NCI-H146 (cell line): ENCODE data around the gene ZBED2.

Source experiments
- DNase-seq: peaks from one replicate; lab custom pipeline; 2025; lab: John Stamatoyannopoulos, UW

The ZBED2 gene

DNA sequence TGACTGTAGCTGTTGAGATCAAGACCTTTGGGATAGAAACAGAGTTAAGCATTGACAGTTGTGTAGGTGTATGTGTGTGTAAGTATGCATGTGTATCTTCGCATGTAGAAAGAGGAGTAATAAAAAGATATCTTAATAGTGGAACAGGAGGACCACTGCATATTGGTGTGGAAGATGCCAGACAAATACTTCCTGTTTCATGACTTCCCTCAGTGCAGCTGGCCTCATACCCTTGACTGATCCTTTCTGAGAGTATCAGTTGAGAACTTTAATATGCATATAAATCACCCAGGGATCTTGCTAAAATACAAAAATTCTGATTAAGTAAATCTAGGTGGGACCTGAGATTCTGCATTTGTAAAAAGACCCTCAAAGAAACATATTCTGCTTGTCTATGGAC lies 8.5 kb upstream of the ZBED2 start:
- DNase-seq: no peak

DNA sequence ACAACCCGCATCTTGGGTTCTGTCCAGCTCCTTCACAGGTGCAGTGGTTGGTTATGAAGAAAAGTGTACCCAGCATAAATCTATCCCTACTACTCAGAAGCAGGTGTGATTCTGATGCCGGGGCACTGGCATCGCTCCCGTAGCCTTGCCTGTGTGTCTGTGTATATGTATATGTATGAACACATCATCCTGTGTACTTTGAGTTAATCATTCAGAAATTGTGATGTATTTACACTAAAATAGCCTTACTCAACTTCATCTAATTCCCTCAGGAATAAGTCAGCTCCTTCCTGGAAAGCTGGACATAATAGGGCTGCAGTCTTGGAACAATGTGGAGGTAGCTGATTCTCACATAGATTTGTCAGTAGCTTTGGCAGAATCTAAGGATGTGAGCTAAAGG lies 6.7 kb upstream of the ZBED2 start:
- DNase-seq: no peak

DNA sequence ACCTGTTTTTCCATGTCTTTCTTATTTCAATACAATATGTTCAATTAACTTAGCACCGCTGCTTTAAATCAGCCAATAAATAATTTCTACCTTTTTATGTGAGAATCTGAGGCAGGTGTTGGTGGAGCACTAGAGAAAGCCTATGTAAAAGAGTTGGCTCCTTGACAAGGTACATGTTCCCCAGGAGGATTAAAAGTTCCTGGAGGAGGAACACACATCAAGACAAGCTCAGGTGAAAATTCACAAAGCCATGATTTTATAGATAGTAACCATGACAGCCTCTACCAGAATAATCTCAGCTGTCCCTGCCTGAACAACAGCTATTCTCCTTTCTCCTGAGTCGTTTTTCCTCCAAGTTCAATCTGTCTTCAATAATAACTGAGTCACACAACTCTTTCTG lies 3.4 kb upstream of the ZBED2 start:
- DNase-seq: no peak

DNA sequence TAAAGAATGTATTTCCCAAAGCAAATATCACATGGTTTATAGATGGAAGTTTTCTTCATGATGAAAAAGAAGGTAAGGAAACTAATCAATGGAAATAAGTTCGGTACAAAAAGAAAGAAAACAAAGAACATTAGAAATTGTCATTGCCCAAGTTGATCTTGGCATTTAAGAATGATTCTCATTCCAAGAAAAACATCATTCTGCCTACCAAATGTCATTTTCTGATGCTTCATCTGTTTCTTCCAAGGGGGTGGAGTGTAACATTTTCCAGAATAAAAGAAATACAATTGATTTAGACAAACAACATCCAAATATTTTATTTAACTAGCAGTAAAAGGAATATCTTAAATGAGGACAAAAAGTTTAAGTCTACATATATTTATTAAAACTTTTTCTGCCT lies 3.0 kb upstream of the ZBED2 start:
- no peak for DNase-seq

DNA sequence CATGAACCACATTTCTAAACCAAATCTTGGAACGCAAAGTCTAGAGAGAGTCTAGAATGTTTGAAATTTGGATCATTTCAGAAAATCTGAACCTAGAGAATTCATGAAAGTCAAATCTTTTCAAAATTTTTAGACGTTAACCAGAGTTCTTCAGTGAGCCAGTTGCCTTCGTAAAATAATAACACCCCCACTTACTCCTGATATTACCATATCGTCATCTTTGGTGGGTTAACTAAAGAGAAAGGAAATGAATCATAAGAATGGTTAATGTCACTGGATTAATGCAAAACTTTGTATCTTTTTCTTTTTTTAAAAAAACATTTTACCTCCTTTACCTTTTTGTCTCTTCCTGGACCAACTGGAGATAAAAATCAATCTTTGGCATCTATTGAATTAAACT lies 1.2 kb upstream of the ZBED2 start:
- DNase-seq: no peak

GRCh38 chr3:111594781-111595180 lies 365 bp downstream of the ZBED2 start:
- no peak for DNase-seq

GRCh38 chr3:111594205-111594604 lies 941 bp downstream of the ZBED2 start:
- no peak for DNase-seq

DNA sequence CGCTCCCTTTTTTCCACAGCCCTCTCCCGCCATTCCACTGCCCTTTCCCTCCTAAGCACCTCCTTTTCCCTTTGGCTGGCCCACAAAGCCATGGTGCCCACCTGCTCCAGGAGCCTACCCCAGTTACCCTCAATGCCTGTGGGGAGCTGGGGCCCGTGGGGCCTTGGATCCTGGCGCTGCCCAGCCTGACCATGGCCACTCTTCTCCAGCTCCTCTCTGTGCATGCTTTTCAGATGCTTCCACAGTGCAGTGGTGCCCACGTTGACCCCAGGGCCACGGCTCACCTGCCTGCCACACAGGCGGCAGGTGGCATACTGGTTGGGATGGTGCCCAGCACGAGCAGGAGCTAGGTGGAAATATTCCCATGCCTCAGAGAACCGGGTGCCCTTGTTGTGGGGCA lies 1.5 kb downstream of the ZBED2 start:
- DNase-seq: no peak

DNA sequence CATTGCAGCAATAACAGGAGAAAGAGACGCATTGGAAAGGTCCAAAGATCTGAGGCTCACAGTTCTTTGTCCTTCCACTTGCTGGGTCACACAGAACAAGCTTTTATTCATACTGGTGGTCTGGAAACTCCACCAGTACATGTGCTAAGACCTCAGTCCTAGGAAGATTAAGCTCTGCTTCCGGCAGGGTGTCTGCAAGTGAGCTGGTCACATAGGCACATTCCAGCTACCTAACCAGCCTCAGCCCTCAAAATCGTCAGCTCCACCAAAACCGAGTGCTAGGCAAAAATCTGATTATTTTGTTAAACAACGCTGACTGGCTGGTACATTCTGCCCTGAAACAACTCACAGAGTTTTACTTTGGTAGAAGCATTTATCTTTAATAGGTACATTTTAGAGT lies 2.2 kb downstream of the ZBED2 start:
- DNase-seq: no peak

- DNase-seq: no peak
These were observed 3.0 kb downstream of the ZBED2 start for GRCh38 chr3:111592143-111592542.

DNA sequence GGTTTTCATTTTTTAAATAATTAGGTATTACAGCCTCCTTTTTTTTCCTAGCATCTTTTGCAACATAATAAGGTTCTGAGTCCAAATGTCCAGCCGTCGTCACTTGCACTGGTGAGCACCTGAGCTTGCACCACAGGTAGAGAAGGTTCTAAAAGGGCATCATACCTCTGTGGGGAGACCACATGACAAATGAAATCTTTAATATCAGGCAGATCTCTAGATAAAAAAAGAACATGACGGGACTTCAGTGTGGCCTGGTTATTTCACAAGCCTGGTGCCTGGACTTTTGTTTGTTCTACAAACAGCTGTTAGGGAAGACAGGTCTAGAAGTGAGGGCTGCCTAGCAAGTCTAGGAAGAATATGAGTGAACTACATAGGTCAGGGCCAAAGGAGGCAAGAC lies 3.6 kb downstream of the ZBED2 start:
- no peak for DNase-seq

GRCh38 chr3:111590143-111590491 lies 5.0 kb downstream of the ZBED2 start:
- DNase-seq: no peak

DNA sequence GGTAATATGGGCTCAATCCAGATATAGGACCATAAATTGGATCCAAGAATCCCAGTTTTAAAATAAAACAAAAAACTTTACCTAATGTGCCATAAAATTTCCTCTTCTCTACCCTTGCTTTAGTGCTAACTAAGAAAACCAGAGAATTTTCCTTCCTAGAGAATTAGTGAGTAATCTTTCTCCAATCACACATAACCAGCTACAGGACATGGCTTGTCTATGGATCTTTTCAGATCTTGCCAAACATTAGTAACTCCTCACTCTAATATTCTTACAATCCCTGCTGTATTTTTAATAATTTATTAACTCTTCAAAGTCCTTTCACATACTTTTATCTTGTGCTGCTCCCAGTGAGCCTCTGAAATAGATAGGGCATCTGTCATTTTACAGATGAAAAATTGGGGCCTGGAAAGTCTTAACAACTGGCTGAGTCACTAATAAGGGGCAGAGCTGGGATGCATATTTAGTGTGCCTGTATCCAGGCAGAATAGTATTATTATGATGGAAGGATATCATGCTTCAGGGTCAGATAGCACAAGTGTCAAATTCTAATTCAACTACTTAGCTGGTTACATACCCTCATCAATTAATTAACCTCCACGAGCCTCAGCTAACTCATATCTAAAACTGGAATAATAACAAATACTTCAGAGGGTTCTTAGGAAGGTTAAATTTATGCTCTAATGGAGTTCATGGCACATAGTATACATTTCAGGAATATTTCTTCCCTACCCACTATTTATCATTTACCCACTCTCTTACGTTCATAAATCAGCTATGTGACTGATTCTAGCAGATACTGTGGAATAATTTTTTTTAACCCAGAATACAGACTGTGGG lies 5.6 kb downstream of the ZBED2 start:
- DNase-seq: no peak

- DNase-seq: no peak
These were observed 6.6 kb downstream of the ZBED2 start for GRCh38 chr3:111588527-111588926.

DNA sequence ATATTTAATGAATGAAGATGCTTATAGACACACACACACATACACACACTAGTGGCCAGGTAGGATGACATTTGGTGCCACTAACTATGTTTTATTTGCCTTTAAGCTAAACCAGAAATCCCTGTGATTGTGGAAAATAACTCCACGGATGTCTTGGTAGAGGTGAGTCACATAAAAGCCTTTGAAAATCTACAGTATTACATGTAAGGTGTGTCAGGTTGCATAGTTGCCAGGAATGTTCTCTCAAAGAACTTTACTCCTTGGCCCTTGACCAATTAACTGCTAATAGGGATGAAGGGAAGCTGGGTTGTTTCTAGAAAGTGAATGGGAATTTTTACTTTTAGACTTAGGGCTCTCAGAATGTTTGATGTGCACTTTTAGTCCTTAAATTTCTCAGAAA lies 9.9 kb downstream of the ZBED2 start:
- no peak for DNase-seq

DNA sequence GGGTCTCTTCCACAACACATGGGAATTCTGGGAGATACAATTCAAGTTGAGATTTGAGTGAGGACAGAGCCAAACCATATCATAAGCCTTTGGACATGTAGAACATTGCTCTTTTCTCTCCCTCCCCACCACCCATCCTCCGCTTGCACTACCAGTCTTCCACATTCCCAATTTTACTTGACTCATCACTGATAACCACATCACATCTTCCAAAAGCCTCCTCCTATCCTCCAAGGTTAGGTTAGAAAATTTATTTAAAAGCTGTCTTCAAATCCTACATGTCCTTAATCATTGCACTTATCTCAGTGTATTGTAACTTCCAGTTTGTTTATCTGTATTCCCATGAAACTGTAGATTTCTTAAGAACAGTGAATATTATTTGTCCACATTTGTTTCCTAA lies 10.4 kb downstream of the ZBED2 start:
- no peak for DNase-seq

GRCh38 chr3:111582120-111582474 lies 13.0 kb downstream of the ZBED2 start:
- no peak for DNase-seq

DNA sequence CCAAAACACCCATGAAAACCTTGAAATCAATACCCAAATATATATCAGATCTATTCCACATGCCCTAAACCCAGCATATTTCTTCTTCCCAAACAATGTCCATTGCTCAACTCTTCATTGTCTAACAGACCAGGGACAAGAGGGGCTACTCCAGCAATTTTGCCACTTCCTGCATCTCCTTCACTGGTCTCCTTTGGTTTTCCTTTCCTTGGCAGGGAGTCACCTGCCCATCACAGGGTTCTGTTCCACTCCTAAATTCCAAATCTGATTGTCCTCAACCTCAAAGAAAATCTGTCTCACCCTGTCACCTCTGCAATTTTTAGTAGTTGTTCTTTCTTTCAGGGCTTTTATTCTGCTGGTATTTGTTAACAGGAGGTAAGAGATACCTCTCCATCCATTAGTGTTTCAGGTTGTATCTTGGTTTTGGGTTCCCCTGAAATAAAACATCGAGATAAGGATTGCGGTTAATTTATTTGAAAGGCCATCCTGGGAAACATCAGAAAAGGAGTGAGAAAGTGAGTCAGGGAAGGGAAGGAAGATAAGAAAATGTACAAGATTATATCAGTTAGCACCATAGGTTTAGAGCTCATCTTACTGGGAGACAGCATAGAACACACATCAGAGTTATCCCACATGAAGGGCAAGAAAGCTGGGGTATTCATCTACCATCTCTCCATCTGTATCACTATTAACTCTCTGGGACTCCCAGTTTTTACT lies 13.6 kb downstream of the ZBED2 start:
- DNase-seq: no peak

DNA sequence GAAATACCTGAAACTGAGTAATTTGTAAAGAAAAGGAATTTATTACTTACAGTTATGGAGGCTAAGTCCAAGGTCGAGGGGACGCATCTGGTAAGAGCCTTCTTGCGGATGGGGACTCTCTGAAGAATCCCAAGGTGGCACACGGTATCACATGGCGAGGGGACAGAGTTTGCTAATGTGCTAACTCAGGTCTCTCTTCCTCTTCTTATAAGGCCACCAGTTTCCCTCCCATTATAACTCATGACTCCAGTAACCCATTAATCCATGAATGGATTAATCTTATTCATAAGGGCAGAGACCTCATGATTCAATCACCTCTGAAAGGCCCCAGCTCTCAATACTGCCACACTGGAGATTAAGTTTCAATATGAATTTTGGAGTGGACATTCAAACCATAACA lies 15.7 kb downstream of the ZBED2 start:
- DNase-seq: no peak

GRCh38 chr3:111578867-111579266 lies 16.3 kb downstream of the ZBED2 start:
- no peak for DNase-seq

- peak; percentile 52 for DNase-seq
These were observed 17.1 kb downstream of the ZBED2 start for GRCh38 chr3:111577798-111578685.

GRCh38 chr3:111577113-111577512 lies 18.0 kb downstream of the ZBED2 start:
- no peak for DNase-seq

DNA sequence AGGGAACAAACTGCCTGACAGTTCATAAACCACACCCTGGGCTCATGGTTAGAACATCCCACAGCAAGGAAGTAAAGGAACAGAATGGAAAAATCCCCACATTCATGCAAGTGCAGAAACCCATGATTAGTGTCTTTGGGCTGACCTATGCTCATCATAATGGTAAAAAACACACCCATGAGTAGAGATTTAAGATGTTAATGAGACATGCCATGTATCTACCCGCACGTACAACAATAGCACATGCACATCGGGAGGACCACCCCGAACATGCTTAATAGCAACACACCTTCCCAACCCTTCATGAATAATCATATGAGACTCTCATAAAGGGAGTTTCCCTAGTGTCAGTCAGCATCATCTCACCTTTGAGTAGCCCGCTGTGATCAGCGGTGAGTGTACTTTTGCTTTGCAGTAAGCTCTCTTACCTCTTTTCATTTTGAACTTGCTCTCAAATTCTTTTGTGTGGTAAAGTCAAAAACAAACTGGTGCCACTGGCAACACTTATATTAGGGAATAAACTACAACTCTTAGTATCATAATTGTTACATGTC lies 23.2 kb downstream of the ZBED2 start:
- DNase-seq: no peak
